BJ (cell line): ENCODE results near the gene DLG2. TPM values are rescaled to one million over a fixed set of nuclear protein-coding genes. Genes with fewer than 3 reads are reported as not detected.

Source experiments
- CTCF ChIA-PET: fragments of 350-600 bp; formaldehyde crosslinking; extraction: SDS; loops from one replicate; lab custom pipeline; 2021; ENCODE audit warnings: antibody characterized with exemption, inconsistent platforms; lab: Yijun Ruan, JAX
- POLR2A ChIA-PET: fragments of 300-600 bp; sonication (Branson Sonifier 250); formaldehyde crosslinking; extraction: SDS; loops from one replicate; lab custom pipeline; 2021; ENCODE audit warnings: antibody characterized with exemption; lab: Charles Lee
- DNase-seq: peaks from one replicate; pipeline ENCODE4 v3.0.0-alpha.2; 2011; ENCODE audit warnings: low read depth
- H3K27me3 ChIP-seq: 2 replicates; pipeline ENCODE4 v1.6.0; 2011; ENCODE audit warnings: low read length; ENCODE audit not compliant: control insufficient read depth, insufficient read depth
- H3K36me3 ChIP-seq: 2 replicates; pipeline ENCODE4 v1.5.1; 2011; ENCODE audit warnings: low read length; ENCODE audit not compliant: control insufficient read depth, insufficient read depth
- H3K4me3 ChIP-seq: 2 replicates; pipeline ENCODE4 v1.5.1; 2011; ENCODE audit warnings: low read depth, mild to moderate bottlenecking, control low read depth, low read length
- CTCF ChIP-seq: IDR thresholded peaks from 2 replicates; pipeline ENCODE4 v1.5.1; 2011; ENCODE audit warnings: low read depth, mild to moderate bottlenecking, control low read depth, inconsistent platforms, low read length, moderate library complexity; ENCODE audit not compliant: insufficient read depth
- polyA plus RNA-seq: library from polyadenylated mRNA; depleted of rRNA; stranded (reverse); fragments of >200 nt; gene quantifications from 2 replicates; pipeline ENCODE4 v1.2.3, GENCODE V29; 2011

Gene DLG2
- polyA plus RNA-seq, 1 experiment = 0.28 TPM

GRCh38 chr11:84922212-84922805 is 704.8 kb downstream of the DLG2 start:
- no peak for DNase-seq
- Histone ChIP-seq H3K4me3 (no peak overlapping the region), H3K27me3 (peaks cover 3% of the 10 kb centered on the region), H3K36me3 (no peaks in the 10 kb centered on the region)
- TF ChIP-seq CTCF = no peak
- CTCF ChIA-PET = no interaction called here
- POLR2A ChIA-PET = no interaction called here

GRCh38 chr11:84914511-84914910 is 712.6 kb downstream of the DLG2 start:
- no peaks in the 10 kb centered on the region for H3K27me3 ChIP-seq
- H3K36me3 ChIP-seq = no peaks in the 10 kb centered on the region
- ChIA-PET CTCF (no interaction called here), POLR2A (no interaction called here)
- no peak overlapping the region for H3K4me3 ChIP-seq
- TF ChIP-seq CTCF = no peak
- no peak for DNase-seq

GRCh38 chr11:84909740-84910139 is 717.4 kb downstream of the DLG2 start:
- no peak for TF ChIP-seq CTCF
- no peaks in the 10 kb centered on the region for H3K36me3 ChIP-seq
- ChIA-PET POLR2A (no interaction called here), CTCF (no interaction called here)
- H3K27me3 ChIP-seq = no peaks in the 10 kb centered on the region
- no peak overlapping the region for H3K4me3 ChIP-seq
- no peak for DNase-seq

- DNase-seq = no peak
- no peak overlapping the region for H3K4me3 ChIP-seq
- CTCF ChIA-PET = interaction anchor here (0.6 kb wide), 1 partner anchor 717 kb away, joined by 3 read pairs; no protein-coding TSS in a partner anchor
- H3K36me3 ChIP-seq = no peaks in the 10 kb centered on the region
- no peaks in the 10 kb centered on the region for H3K27me3 ChIP-seq
- no peak for TF ChIP-seq CTCF
- POLR2A ChIA-PET = no interaction called here
These were observed 720.1 kb downstream of the DLG2 start for GRCh38 chr11:84906995-84907394.

- no peak for DNase-seq
- POLR2A ChIA-PET = no interaction called here
- TF ChIP-seq CTCF = no peak
- Histone ChIP-seq H3K4me3 (no peak overlapping the region), H3K27me3 (no peaks in the 10 kb centered on the region), H3K36me3 (no peaks in the 10 kb centered on the region)
- CTCF ChIA-PET = no interaction called here
These were observed 721.7 kb downstream of the DLG2 start for GRCh38 chr11:84905411-84905810.
